Endothelial cell of umbilical vein (primary cell): ENCODE data around the gene MYCBP2. TPM values are rescaled to one million over a fixed set of nuclear protein-coding genes. Genes with fewer than 3 reads are reported as not detected.
"Not testable (repeated sequence)": the region's sequence is repeated elsewhere in the genome, so short reads cannot be mapped to it uniquely, and the experiment has no call there.

Experiments used
- BruUV-seq: library from RNA; stranded (reverse); fragments of 400-500 nt; replicated peaks from 2 replicates; lab custom pipeline; 2021; lab: Mats Ljungman, UMichigan
- CTCF ChIA-PET: fragments of 300-600, 350-600 bp; sonication (Branson Sonifier 250); formaldehyde crosslinking; loops from one replicate; lab custom pipeline; 2021; ENCODE audit warnings: antibody characterized with exemption, inconsistent platforms; lab: Charles Lee
- POLR2A ChIA-PET: fragments of 300-600, 350-600 bp; sonication (Branson Sonifier 250); formaldehyde crosslinking; loops from one replicate; lab custom pipeline; 2021; ENCODE audit warnings: antibody characterized with exemption, inconsistent platforms; lab: Charles Lee
- DNase-seq: peaks from one replicate; pipeline ENCODE4 v3.0.0-alpha.2; 2011; ENCODE audit warnings: low read depth, low spot score
- FAIRE-seq: peaks from 2 replicates; lab custom pipeline; 2011; peaks lifted over from hg19 to GRCh38; lab: Jason Lieb, UNC
- H2AFZ ChIP-seq: 2 replicates; pipeline ENCODE4 v1.6.0; 2012; ENCODE audit warnings: low read depth, low read length, control low read depth, inconsistent platforms
- H3K27ac ChIP-seq: 2 replicates; pipeline ENCODE4 v1.5.1; 2011; ENCODE audit warnings: low read depth, mild to moderate bottlenecking, control low read depth, low read length, moderate library complexity; ENCODE audit not compliant: insufficient read depth
- H3K27me3 ChIP-seq, 2 experiments: 2 replicates each; pipeline versions ENCODE4 v1.6.0 to v1.6.1; 2011; ENCODE audit warnings: low read length in 2 of 2, mixed read lengths in 1 of 2; ENCODE audit not compliant: control insufficient read depth in 2 of 2, insufficient read depth in 2 of 2
- H3K36me3 ChIP-seq, 2 experiments: 2 replicates in 1 of 2; 3 replicates in 1 of 2; pipeline ENCODE4 v1.5.1; 2011; ENCODE audit warnings: low read length in 2 of 2, mild to moderate bottlenecking in 1 of 2, moderate library complexity in 1 of 2; ENCODE audit not compliant: control insufficient read depth in 2 of 2, insufficient read depth in 2 of 2; ENCODE audit errors: extremely low read depth in 1 of 2
- H3K4me1 ChIP-seq: 3 replicates; pipeline ENCODE4 v1.5.1; 2011; ENCODE audit warnings: mild to moderate bottlenecking, low read length; ENCODE audit not compliant: control insufficient read depth, insufficient read depth; ENCODE audit errors: extremely low read depth
- H3K4me2 ChIP-seq: 2 replicates; pipeline ENCODE4 v1.6.1; 2011; ENCODE audit warnings: low read length, control low read depth, mixed read lengths; ENCODE audit not compliant: insufficient read depth
- H3K4me3 ChIP-seq, 3 experiments: fragments of 200-600 bp in 1 of 3; sonication (generic), shearing (Covaris generic) in 1 of 3; replicated peaks in 1 of 3; 2 replicates each; pipeline ENCODE4 v1.5.1; 2011 to 2016; ENCODE audit warnings: control low read depth in 3 of 3, low read length in 3 of 3, mild to moderate bottlenecking in 2 of 3, inconsistent platforms in 1 of 3, low read depth in 1 of 3, moderate library complexity in 1 of 3; ENCODE audit not compliant: insufficient read depth in 1 of 3
- H3K79me2 ChIP-seq: 2 replicates; pipeline ENCODE4 v1.6.0; 2012; ENCODE audit warnings: low read length, inconsistent platforms; ENCODE audit not compliant: control insufficient read depth, insufficient read depth
- H3K9ac ChIP-seq: replicated peaks from 2 replicates; pipeline ENCODE3; 2011; ENCODE audit warnings: low read length, control low read depth; ENCODE audit not compliant: insufficient read depth; ENCODE audit errors: extremely low read depth
- H3K9me1 ChIP-seq: replicated peaks from 3 replicates; pipeline ENCODE4 v1.6.0; 2011; ENCODE audit warnings: mild to moderate bottlenecking, low read length; ENCODE audit not compliant: control insufficient read depth, insufficient read depth; ENCODE audit errors: extremely low read depth
- H3K9me3 ChIP-seq: replicated peaks from 2 replicates; pipeline ENCODE4 v1.5.1; 2012; ENCODE audit warnings: low read length, inconsistent platforms; ENCODE audit not compliant: control insufficient read depth, insufficient read depth
- H4K20me1 ChIP-seq: replicated peaks from 2 replicates; pipeline ENCODE3; 2011; ENCODE audit warnings: mild to moderate bottlenecking, low read length; ENCODE audit not compliant: control insufficient read depth, insufficient read depth; ENCODE audit errors: extremely low read depth
- EZH2 ChIP-seq: IDR thresholded peaks from 2 replicates; pipeline ENCODE4 v1.6.1; 2012; ENCODE audit warnings: borderline replicate concordance, low read depth, mild to moderate bottlenecking, moderate library complexity, low read length, inconsistent platforms; ENCODE audit not compliant: severe bottlenecking
- FOS ChIP-seq: IDR thresholded peaks from 2 replicates; pipeline ENCODE4 v1.6.1; 2011; ENCODE audit warnings: mild to moderate bottlenecking, low read length, moderate library complexity, borderline replicate concordance; ENCODE audit not compliant: insufficient read depth
- GATA2 ChIP-seq: IDR thresholded peaks from 2 replicates; pipeline ENCODE4 v1.7.0; 2011; ENCODE audit warnings: low read depth, mild to moderate bottlenecking, moderate library complexity, mixed read lengths, low read length; ENCODE audit not compliant: insufficient read length, insufficient read depth
- JUN ChIP-seq: IDR thresholded peaks from 2 replicates; pipeline ENCODE4 v1.6.1; 2011; ENCODE audit warnings: borderline replicate concordance, low read depth; ENCODE audit not compliant: insufficient read length, insufficient read depth
- MYC ChIP-seq: IDR thresholded peaks from one replicate; pipeline ENCODE4 v1.6.1; 2011; ENCODE audit warnings: mild to moderate bottlenecking, low read depth, low read length
- POLR2A ChIP-seq: IDR thresholded peaks from 2 replicates; pipeline ENCODE4 v1.6.1; 2012; ENCODE audit warnings: low read depth, mild to moderate bottlenecking, control low read depth, low read length
- POLR2AphosphoS5 ChIP-seq: IDR thresholded peaks from 2 replicates; pipeline ENCODE4 v1.6.1; 2012; ENCODE audit warnings: low read depth, mild to moderate bottlenecking, control low read depth, low read length, moderate library complexity; ENCODE audit not compliant: insufficient read depth
- dilution Hi-C: fragments of 300-500 bp; cut with MboI; formaldehyde crosslinking; loops from one replicate; pipeline ENCODE4 v1.15.0; 2019; ENCODE audit warnings: low sequenced_read_pairs; ENCODE audit not compliant: extremely low pct_ligation_motif_present
- intact Hi-C: fragments of 100-400 bp; cut with micrococcal nuclease; formaldehyde crosslinking; loops from one replicate; pipeline ENCODE4 v1.10.0; 2022
- polyA plus RNA-seq, 4 experiments: library from polyadenylated mRNA; depleted of rRNA in 3 of 4; stranded (reverse) in 3 of 4; unstranded in 1 of 4; fragments of >200 nt; gene quantifications; 2 replicates each; pipeline versions ENCODE4 v1.2.1 to v1.2.3, GENCODE V29; 2011 to 2012; ENCODE audit warnings: missing spikeins in 1 of 4
- total RNA-seq: library from RNA; stranded (reverse); gene quantifications from 2 replicates; pipeline ENCODE4 v1.2.3, GENCODE V29; 2021
- TF ChIP-seq, protein P1 (sequence below): IDR thresholded peaks from 2 replicates; pipeline ENCODE4 v1.6.1; 2011; ENCODE audit not compliant: insufficient read depth, insufficient read length
- TF ChIP-seq, protein P2 (sequence below), 2 donors: IDR thresholded peaks; 1 replicate in 1 of 2; 2 replicates in 1 of 2; pipeline ENCODE4 v1.5.1; 2011; ENCODE audit warnings: low read length in 2 of 2, mild to moderate bottlenecking in 2 of 2, moderate library complexity in 2 of 2, control low read depth in 1 of 2, inconsistent platforms in 1 of 2, low read depth in 1 of 2; ENCODE audit not compliant: insufficient read depth in 1 of 2; ENCODE audit errors: extremely low read depth in 1 of 2

MYCBP2 gene
- total and polyA plus RNA-seq, 2 donors (not counting 3 experiments of a cell fraction or from before 2014, with no cell fraction given): 30.5 to 89.8 TPM

GRCh38 chr13:77250975-77251374 is 75.9 kb downstream of the MYCBP2 start:
- H3K9me3 ChIP-seq: no peaks in the 10 kb centered on the region
- no peak overlapping the region for H3K4me3 ChIP-seq
- peaks cover 2% of the 10 kb centered on the region for H3K9me1 ChIP-seq
- no peak overlapping the region for H3K4me2 ChIP-seq
- no peaks in the 10 kb centered on the region for H3K4me1 ChIP-seq
- POLR2A ChIA-PET: no interaction called here
- DNase-seq (no peak), FAIRE-seq (no peak)
- no TSS peak for BruUV-seq
- CTCF ChIA-PET: no interaction called here
- H4K20me1 ChIP-seq: no peaks in the 10 kb centered on the region
- H3K36me3 ChIP-seq: peaks cover 0 to 2% of the 10 kb centered on the region in 2 experiments
- no peak overlapping the region for H3K27ac ChIP-seq
- no peak overlapping the region for H2AFZ ChIP-seq
- intact Hi-C loops: no loop called here
- no peak overlapping the region for H3K9ac ChIP-seq
- TF ChIP-seq EZH2: no peak
- TF ChIP-seq JUN: no peak
- TF ChIP-seq MYC: no peak
- TF ChIP-seq, protein P1, sequence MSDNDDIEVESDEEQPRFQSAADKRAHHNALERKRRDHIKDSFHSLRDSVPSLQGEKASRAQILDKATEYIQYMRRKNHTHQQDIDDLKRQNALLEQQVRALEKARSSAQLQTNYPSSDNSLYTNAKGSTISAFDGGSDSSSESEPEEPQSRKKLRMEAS: no peak
- no peak for TF ChIP-seq FOS
- no peak for TF ChIP-seq POLR2A
- TF ChIP-seq POLR2AphosphoS5: no peak
- TF ChIP-seq GATA2: no peak
- TF ChIP-seq, protein P2, sequence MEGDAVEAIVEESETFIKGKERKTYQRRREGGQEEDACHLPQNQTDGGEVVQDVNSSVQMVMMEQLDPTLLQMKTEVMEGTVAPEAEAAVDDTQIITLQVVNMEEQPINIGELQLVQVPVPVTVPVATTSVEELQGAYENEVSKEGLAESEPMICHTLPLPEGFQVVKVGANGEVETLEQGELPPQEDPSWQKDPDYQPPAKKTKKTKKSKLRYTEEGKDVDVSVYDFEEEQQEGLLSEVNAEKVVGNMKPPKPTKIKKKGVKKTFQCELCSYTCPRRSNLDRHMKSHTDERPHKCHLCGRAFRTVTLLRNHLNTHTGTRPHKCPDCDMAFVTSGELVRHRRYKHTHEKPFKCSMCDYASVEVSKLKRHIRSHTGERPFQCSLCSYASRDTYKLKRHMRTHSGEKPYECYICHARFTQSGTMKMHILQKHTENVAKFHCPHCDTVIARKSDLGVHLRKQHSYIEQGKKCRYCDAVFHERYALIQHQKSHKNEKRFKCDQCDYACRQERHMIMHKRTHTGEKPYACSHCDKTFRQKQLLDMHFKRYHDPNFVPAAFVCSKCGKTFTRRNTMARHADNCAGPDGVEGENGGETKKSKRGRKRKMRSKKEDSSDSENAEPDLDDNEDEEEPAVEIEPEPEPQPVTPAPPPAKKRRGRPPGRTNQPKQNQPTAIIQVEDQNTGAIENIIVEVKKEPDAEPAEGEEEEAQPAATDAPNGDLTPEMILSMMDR (IDR thresholded peaks at IDR 0.05; ENCODE audit: extremely low read depth in 1 of 2, insufficient read depth in 1 of 2, low read depth in 1 of 2, low read length in 2 of 2): no peak
- no peaks in the 10 kb centered on the region for H3K27me3 ChIP-seq
- dilution Hi-C loops: no loop called here
- H3K79me2 ChIP-seq: no peaks in the 10 kb centered on the region

DNA sequence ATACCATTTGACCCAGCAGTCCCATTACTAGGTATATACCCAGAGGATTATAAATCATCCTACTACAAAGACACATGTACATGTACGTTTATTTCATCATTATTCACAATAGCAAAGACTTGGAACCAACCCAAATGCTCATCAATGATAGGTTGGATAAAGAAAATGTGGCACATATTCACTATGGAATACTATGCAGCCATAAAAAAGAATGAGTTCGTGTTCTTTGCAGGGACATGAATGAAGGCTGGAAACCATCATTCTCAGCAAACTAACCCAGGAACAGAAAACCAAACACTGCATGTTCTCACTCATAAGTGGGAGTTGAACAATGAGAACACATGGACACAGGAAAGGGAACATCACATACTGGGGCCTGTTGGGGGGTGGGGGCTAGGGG is 81.7 kb downstream of the MYCBP2 start:
- H2AFZ ChIP-seq, FAIRE-seq, CTCF ChIA-PET: not testable (repeated sequence)

More for the DNA sequence above, 81.7 kb downstream of the MYCBP2 start:
- H3K27ac ChIP-seq, dilution Hi-C loops, H3K4me1 ChIP-seq, DNase-seq, H3K9me1 ChIP-seq, POLR2A ChIA-PET, H3K4me3 ChIP-seq, H3K9me3 ChIP-seq, H4K20me1 ChIP-seq, intact Hi-C loops, H3K27me3 ChIP-seq, BruUV-seq, H3K4me2 ChIP-seq, H3K36me3 ChIP-seq, H3K79me2 ChIP-seq, H3K9ac ChIP-seq: not testable (repeated sequence)
